C4-2B (cell line): ENCODE measurements around the gene MAML1.

ENCODE experiments used
- ZFX ChIP-seq: fragments of 450-650 bp; IDR thresholded peaks from 2 replicates; pipeline ENCODE4 v1.6.1; 2017
- TF ChIP-seq, protein P1 (sequence below): fragments of 450-650 bp; conservative IDR thresholded peaks from 2 replicates; pipeline ENCODE4 v1.5.1; 2017; ENCODE audit warnings: mild to moderate bottlenecking

DNA sequence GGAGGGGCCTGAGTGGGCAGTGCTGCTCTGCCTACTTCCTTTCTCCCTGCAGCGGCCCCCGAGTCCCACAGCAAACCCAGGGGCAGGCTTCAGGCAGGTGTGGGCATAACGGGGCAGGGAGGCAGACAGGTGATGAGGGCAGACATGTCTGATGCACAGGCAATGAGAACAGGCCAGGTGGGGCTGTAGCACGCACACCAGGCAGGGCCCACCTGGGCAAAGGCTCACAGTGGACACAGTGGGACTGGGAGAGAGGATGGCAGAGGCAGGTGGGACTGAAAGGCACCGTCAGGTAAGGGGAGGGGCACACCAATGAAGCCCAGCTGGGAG, 67.0 kb downstream of the MAML1 start:
- TF ChIP-seq, protein P1, sequence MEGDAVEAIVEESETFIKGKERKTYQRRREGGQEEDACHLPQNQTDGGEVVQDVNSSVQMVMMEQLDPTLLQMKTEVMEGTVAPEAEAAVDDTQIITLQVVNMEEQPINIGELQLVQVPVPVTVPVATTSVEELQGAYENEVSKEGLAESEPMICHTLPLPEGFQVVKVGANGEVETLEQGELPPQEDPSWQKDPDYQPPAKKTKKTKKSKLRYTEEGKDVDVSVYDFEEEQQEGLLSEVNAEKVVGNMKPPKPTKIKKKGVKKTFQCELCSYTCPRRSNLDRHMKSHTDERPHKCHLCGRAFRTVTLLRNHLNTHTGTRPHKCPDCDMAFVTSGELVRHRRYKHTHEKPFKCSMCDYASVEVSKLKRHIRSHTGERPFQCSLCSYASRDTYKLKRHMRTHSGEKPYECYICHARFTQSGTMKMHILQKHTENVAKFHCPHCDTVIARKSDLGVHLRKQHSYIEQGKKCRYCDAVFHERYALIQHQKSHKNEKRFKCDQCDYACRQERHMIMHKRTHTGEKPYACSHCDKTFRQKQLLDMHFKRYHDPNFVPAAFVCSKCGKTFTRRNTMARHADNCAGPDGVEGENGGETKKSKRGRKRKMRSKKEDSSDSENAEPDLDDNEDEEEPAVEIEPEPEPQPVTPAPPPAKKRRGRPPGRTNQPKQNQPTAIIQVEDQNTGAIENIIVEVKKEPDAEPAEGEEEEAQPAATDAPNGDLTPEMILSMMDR: no peak
- no peak for TF ChIP-seq ZFX
